ENCODE data around the gene HS1BP3.

HS1BP3 gene, protein sequence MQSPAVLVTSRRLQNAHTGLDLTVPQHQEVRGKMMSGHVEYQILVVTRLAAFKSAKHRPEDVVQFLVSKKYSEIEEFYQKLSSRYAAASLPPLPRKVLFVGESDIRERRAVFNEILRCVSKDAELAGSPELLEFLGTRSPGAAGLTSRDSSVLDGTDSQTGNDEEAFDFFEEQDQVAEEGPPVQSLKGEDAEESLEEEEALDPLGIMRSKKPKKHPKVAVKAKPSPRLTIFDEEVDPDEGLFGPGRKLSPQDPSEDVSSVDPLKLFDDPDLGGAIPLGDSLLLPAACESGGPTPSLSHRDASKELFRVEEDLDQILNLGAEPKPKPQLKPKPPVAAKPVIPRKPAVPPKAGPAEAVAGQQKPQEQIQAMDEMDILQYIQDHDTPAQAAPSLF

GRCh38 chr2:20650877-20651730 is at the start of gene HS1BP3:
HS1BP3 (minus strand) TSS chr2:20651098; CDS start chr2:20651063, 35 bp downstream.
- peak; percentile 82 to 93 (median 85) for DNase-seq

DNA sequence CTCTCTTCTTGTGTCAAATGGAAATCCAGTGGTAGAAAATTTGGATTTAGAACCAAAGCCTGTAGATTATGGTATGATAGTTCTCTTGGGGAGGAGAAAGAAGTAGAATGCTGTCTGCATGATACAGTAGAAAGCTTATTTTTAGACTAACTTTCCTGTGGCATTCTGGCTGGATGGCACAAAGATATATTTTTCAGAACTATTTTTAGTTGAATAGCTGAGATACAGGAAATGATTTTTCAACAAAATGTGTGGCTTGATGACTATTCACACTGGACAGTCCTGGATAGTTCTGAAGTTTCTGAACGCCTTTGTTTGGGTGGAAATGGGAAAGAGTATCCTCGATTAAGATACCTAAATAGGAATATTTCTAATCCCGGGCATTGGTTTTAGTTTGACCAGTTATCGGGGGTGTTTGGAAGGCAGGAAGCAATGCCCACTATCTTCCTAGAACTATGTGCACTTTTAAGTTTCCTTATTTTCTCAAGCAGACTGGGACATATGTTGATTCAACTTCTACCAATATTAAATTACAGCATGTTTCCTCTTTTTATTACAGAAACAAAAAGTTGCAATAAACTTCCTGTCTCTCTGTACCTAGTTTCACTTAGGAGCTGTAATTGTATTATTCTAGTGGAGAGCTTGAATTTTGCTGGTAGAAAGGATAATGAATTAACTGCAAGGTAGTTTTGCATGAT is 48.2 kb upstream of the HS1BP3 start:
- DNase-seq, result no peak

- DNase-seq, result no peak
These were observed 46.5 kb upstream of the HS1BP3 start for GRCh38 chr2:20697322-20697934.

- no peak for DNase-seq
These were observed 45.5 kb upstream of the HS1BP3 start for GRCh38 chr2:20696366-20696765.

DNA sequence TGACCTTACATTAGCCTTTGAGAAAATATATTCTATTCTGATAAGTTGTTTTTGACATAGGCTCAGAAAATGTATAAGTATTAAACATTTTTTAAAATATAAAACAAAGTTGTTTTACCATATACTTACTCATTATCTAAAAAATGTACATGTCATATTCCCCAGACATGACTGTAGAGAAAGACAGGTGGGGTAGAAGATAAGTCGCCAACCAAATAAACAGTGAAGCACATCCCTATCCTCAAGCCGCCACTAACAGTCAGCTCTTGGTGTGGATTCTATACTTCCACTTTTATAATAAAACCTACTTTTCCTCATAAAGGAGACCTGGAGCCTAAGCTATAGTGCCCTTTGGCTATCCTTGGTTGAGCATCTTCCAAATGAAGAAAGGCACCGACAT is 42.4 kb upstream of the HS1BP3 start:
- DNase-seq, result no peak

GRCh38 chr2:20692081-20692480 is 41.2 kb upstream of the HS1BP3 start:
- DNase-seq, result no peak

DNA sequence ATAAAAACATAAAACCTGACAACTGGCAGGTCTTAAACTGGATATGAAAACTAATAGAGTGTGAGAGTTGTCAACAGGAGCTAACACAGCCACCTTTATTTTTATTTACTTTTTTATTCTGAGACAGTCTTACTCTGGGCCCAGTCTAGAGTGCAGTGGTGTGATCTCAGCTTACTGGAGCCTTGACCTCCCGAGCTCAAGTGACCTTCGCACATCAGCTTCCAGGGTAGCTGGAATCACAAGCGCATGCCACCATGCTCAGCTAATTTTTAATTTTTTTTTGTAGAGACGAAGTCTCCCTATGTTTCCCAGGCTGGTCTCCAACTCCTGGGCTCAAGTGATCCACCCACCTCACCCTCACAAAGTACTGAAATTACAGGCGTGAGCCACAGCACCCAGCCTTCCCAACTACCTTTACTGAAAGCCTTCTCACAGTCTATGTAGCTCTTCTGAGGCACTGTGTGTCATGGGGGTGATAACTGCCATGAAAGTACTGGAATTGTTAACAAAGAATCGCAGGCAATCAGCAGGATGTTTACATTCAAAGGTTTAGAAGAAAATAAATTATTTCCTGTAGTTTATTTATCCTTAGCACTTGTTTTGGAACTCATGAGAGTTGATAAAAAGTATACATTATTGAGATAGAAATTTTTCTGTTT is 40.3 kb upstream of the HS1BP3 start:
- DNase-seq, result no peak

- DNase-seq, result no peak
These were observed 38.7 kb upstream of the HS1BP3 start for GRCh38 chr2:20689428-20690264.

DNA sequence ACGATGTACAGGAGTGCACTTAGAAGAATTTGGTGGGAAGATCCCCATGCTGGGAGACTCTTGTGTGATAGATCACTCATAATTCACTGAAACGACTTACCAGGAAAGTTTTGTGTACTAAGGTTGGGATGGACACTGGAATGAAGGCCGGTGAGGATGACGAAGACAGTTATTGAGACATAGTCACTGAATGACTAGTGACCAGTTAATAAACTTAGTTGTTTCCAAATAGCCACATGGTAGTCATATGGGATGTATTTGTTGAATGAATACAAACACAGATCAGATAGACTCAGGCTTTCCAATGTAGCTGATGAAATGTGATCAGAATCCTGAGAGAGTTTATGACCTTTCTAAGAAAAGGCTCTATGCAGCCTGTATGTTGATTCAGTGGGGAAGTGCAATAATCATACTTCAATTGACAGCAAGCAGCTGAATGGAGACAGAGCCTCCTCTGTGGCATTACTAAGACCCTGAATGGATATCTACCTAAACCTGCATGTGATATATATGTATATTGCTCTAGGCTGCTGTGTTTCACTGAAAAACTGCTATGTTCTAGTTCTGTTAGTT is 36.4 kb upstream of the HS1BP3 start:
- DNase-seq, result no peak

- DNase-seq, result no peak
These were observed 33.7 kb upstream of the HS1BP3 start for GRCh38 chr2:20684581-20685063.

GRCh38 chr2:20682167-20682920 is 31.4 kb upstream of the HS1BP3 start:
- DNase-seq, result no peak

GRCh38 chr2:20680744-20681375 is 30.0 kb upstream of the HS1BP3 start:
- DNase-seq, result no peak

- DNase-seq, result no peak
These were observed 27.9 kb upstream of the HS1BP3 start for GRCh38 chr2:20678780-20679179.

DNA sequence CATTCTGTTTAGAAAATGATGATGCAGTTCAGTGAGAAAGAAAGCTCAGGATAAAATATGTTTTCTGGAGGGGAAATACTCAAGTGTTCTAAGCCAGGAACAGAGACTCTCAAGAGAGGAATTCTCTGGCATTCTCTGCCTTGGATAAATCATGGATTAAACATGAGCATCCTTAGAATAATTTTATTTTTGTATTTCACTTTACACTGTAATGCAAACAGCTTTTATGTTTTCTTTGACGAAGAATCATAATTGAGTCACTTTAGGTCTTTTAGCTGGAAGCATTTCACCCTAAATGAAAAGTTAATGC is 27.1 kb upstream of the HS1BP3 start:
- no peak for DNase-seq

DNA sequence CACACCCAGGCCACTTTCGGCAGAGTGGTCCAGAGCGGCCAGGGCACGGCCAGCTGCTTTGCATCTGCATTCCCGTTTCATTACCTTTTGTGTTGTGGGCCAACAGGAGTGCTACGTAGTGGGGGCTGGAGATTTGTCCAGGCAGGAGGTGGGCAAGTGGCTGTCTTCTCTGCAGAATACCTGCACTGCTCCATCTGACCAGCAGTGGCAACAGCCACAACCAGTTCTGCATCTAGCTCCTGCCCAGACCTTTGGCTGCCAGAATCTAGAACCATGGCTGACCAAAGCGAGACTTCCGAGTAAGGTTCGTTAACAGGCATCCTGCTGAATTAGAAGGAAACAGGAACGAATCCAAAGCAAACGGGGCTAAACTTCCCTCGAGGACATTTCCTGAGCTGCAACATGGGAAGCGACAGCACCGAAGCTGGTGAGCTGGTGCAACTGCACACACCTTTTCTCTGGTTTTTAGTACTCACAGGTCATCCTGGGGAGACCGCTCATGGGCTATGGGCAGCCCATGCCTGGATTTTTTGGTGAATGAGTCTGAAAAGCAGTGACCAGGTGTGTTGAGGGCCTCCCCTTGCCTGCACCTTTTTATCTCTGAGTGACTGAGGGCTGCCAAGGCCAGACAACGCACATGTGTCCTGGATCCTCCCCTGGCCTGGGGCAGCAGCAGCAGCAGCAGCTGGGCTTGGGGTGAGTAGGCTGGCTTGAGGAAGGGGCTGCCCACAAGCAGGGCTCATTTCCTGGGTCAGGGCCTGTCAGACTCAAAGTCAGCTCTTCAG is 26.6 kb upstream of the HS1BP3 start:
- DNase-seq, result no peak

- DNase-seq, result no peak
These were observed 25.7 kb upstream of the HS1BP3 start for GRCh38 chr2:20676353-20677215.

DNA sequence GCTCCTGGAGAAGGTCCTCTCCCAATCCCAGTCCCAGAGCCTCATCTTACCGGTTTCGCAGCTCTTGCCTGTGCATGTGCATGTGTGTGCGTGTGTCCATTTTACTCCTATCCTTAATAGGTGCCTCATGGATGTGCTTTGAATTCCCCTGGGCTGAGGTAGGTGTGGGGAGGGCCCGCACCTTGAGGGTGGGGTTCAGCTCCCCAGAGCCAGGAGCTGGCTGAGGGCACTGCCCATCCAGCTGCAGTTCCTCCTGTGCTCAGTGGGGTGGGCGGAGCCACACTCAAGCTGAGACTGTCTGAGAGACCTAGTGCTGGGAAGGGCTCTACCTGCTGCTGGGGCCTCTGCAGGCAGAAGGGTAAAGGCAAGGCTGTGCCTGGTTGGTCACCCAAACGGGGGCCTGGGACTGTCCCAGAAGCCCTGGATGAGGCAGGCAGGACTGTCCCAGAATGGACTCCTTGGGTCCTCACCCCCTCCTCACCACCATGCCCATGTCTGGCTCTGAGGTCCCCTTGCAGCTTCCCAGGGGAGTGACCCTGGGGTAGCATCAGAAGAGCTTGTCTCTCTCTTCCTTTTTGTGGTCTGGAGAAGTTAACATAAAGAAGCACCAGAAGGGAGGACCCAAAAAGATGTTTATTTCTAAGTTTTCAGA is 24.9 kb upstream of the HS1BP3 start:
- no peak for DNase-seq

All from stimulated activated naive CD4-positive, alpha-beta T cell (primary cell).